GM18499 (cell line): Measurements from ENCODE around the gene LRRC47.

Experiments used
- ATAC-seq: cut with Tn5 transposase; IDR thresholded peaks from one replicate; pipeline ENCODE4 v1.9.1; 2021; ENCODE audit warnings: moderate number of reproducible peaks; ENCODE audit not compliant: insufficient read depth, unreplicated experiment

The LRRC47 gene

DNA sequence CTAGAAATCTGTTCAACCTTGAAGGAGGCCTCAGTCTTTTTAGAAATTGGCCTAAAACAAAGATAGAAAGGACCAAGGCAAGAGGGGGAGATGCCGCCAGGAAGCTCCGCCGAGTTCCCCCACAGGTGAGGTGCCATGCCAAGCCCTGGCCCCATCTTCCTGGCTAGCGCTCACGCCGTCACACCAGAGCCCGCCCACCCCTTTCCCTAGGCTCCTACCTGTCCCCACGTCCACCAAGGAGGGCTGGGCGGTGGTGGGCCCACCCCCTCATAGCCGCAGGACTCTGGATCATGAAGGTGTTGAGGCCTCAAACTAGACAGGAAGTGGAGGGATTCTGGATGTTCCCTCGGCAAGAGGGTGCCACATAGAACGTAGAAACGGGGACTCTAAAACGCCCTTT, 59.6 kb downstream of the LRRC47 start:
- no peak for ATAC-seq

DNA sequence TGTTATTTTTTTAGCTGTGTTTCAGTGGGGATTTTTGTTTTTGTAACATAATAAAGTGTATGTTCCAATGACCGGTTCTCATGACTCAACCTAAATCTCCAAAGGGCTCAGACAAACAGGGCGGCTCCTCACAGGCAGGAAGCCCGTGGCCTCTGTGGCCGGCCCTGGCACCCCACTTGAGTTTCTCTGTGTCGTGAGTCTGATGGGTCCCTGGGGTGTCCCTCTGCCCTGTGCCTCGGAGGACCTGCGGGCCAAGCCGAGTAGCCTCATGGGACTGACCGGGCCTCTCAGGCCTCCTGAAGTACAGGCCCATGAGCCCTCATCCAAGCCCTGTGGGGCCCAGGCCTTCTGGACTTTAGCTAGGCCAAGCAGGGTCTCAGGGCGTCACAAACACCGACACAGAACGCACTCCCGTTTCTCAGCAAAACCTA, 60.2 kb downstream of the LRRC47 start:
- no peak for ATAC-seq

DNA sequence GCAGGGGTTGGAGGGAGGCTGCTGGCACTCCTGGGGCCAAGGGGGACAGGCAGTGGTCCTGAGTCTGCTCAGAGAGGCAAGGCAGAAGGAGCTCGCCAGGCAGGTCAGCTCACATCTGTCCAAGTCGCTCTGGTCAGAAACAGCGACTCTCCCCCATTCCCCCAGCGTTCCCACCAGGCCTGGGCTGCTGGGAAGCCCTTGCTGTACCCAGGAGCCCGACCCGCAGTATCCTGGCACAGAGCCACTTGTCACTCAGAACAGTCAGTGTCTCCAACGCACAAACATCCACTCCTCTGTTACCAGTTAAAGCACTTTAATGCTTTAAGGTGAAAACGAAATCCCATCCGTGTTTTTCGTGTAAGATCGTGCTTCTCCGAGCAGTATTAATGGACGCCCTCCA, 60.6 kb downstream of the LRRC47 start:
- no peak for ATAC-seq

DNA sequence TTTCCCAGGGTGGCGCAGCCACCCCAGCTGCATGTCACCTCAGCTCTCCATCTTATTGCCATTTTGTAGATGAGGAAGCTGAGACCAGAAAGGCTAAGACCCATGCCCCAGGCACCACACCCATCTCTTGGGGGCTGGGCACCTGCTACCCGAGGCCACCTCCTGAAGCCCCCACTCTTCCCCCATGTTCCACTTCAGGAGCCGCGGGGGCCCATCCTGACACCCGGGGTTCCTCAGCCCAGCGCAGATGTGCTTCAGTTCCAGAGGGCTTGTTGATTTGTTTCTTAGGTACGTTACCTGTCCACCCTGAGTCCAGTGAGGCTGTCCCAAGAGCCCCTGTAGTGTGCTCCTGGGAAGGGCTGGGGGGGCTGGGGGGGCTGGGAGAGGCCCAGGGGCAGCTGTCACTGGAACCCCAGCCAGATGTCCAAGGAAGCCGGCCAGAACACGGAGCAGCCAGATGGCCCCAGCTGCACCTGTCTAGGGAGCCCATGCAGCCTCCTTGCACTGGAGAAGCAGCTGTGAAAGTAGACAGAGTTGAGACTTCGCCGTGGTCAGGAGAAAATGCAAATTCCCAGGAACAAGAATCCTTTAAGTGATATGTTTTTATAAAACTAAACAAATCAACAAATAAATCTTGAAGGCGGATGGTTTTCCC, 61.1 kb downstream of the LRRC47 start:
- no peak for ATAC-seq

DNA sequence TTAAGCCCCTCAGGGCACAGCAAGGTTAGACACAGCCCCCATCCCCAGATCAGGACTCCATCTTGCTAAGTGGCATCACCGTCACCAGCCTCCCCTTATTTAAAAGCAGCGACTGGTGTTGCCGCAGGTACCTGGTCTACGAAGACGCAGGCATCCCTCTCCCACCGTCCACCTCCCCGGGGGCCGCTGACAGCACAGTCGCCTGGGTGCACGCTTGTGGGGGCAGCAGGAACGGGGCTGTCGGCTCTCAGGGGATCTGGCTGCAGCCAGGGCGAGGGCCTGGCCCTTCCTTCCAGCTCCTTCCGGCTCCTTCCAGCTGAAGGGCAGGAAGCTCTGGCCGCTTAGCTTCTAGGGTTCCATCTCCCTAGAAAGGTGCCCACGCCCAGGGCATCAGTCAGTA, 61.7 kb downstream of the LRRC47 start:
- ATAC-seq: no peak

DNA sequence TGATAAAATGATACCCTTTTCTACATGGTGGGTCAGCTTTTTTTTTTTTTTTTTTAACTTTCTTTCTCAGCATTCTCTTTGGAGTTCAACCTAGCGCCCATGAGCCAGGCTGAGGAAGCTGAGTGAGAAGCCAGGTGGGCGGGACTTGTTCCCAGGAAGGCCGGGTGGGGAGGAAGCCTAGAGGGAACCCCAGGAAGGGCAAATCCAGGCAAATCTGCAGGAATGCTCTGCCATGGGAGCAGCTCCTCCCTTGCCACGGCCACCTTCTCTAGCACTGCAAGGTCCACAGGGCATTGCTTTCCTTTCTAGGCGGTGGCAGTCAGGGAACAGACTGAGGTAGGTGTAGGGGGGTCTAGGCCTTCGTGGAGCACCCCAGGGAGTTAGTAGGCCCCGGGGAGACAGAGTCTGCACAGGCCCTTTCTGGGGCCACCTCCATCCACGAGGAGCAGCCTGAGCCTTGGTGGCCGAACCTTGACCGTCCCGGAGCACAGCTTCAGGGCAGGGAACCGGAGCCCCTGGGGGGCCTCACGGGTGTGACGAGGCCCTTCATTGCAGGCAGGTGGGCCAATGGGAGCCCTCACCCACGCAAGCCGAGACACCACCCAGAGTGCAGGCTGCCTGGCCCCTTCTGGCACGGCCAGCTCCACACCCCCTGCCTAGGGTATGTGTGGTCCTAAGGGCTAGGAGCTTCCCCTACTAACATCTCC, 62.3 kb downstream of the LRRC47 start:
- no peak for ATAC-seq

DNA sequence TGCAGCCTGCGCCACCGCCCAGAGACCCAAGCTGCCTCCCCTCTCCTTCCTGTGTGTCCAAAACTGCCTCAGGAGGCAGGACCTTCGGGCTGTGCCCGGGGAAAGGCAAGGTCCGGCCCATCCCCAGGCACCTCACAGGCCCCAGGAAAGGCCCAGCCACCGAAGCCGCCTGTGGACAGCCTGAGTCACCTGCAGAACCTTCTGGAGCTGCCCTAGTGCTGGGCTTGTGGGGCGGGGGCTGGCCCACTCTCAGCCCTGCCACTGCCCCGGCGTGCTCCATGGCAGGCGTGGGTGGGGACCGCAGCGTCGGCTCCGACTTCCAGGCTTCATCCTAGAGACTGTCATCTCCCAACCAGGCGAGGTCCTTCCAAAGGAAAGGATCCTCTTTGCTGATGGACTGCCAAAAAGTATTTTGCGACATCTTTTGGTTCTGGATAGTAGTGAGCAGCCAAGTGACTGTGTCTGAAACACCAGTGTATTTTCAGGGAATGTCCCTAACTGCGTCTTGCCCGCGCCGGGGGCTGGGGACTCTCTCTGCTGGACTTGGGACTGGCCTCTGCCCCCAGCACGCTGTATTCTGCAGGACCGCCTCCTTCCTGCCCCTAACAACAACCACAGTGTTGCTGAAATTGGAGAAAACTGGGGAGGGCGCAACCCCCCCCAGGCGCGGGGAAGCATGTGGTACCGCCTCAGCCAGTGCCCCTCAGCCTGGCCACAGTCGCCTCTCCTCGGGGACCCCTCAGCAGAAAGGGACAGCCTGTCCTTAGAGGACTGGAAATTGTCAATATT, 63.0 kb downstream of the LRRC47 start:
- ATAC-seq: no peak

DNA sequence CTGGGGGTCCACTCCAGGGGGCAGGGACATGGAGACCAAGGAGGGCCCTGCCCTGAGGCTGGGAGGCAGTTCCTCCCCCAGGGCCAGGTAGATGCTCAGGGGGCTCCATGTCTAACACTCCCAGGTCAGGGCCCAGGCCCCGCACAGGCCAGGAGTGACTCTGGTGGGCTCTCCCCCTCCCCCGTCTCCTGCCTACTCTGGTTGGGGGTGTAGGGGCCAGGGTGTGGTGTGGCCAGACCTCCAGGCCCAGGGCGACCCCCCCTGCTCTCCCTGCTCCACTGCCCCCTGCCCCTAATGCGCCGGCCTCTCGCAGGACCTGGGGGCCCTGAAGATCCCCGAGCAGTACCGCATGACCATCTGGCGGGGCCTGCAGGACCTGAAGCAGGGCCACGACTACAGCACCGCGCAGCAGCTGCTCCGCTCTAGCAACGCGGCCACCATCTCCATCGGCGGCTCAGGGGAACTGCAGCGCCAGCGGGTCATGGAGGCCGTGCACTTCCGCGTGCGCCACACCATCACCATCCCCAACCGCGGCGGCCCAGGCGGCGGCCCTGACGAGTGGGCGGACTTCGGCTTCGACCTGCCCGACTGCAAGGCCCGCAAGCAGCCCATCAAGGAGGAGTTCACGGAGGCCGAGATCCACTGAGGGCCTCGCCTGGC, 63.7 kb downstream of the LRRC47 start:
- no peak for ATAC-seq

DNA sequence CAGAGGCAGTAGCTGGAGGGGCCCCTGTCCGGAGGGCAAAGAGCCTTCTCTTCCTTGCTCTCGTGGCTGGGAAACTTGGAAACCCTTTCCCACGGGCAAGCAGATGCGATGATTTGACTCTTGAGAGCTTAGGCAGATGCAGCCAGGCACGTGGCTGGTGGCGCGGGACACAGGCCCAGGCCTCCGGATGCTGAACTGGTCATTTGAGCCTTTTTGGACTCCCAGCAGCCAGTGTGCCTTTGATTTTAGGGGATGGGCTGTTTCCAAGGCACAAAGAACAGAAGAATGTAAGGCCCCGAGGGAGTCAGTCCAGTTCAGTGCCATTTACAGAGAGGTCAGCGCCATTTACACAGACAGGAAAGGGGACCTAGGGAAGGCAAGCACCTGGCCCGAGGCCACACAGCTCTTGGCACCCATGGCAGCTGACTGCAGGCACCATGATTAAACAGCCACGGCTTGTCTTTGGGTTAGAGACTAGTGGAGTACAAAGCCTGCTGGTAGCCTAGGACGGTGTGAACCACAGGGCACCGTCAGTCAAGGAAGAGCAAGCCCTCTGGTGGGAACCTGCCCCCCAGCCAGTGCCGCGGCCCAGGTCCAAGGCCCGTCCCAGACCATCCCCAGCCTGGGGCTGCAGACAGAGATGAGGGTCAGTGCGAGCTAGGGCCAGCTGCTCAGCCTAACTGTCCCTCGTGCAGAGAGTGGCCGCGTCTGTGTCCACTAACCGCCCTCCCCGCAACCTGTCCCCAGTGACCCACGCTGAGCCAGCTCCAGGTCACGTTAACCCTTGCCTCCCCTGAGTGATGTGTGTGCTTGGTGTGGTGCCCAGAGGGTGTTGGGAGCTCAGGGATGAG, 64.5 kb downstream of the LRRC47 start:
- no peak for ATAC-seq

DNA sequence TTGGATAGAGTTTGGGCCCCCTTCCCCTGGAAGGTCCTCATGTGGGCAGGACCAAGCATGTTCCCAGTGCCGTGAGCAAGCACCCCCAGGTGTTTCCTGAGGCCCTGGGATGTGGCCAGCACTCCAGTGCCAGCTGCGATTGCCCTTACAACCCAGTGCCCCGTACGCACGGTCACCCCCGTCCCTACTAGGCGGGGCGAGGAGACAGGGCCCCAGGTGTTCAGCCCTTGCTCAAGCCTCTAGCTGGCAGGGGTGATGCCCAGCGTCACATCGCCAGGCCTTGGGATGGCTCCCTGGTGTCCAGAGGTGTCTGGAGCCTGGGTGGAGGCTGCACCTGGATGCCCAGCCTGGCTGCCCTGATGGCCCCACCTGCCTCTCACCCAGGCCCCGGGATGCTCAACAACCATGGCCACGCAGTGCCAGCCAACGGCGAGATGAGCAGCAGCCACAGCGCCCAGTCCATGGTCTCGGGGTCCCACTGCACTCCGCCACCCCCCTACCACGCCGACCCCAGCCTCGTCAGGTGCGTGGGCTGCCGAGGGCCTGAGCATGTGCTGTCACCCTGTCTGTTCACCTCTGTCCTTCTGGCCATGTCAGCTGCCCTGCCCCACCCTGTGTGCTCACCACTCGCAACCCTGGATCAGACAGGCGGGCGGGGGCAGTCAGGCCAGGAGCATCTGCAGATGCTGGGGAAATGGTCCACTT, 65.6 kb downstream of the LRRC47 start:
- ATAC-seq: no peak

DNA sequence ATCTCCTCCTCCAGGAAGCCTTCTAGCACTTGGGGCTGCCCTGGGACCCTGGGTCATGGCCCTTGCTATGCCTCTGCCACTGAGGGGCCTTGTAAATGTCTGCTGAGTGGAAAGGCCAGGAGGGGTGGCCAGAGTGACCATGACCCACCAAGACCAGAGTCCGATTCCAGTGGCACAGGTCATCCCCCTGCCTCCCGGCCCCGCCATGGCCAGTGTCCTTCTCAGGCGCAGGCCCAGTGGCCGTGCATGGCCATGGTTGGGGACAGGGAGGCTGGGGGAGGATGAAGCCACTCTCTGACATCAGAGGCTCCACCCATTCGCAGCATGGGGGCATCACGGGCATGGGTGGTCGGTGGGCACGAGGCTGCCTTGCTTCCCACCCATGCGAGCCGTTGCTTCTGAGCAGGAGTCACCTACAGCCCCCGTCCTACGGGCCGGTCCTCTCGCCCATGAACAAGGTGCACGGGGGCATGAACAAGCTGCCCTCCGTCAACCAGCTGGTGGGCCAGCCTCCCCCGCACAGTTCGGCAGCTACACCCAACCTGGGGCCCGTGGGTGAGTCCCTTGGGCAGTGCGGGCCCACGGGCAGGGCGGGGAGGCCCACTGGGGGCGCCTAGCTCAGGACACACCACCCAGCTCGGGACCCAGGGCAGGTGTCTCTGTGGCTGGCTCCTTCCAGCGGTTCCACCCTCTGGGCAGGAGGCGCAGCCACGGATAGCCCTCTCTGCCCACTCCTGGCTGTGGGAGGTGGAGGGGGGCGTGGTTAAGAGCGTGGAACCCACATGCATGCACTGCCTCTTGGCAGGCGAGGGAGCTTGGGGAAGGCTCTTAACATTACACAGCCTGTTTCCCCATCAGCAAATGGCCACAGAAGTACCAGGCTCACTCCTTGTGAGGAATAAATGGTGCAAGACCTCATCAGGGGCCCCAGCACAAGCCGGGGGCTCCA, 66.4 kb downstream of the LRRC47 start:
- ATAC-seq: no peak
